Natural killer cell (primary cell): ENCODE results near the gene LAMA5. TPM values are rescaled to one million over a fixed set of nuclear protein-coding genes. Genes with fewer than 3 reads are reported as not detected.

Experiments used
- ATAC-seq, 3 donors: fragments of 150-1000 bp in 2 of 3; fragments of 200-7000 bp in 1 of 3; cut with Tn5 transposase; 1 replicate in 1 of 3; 2 replicates in 2 of 3; pipeline ENCODE4 v1.10.0; 2021; ENCODE audit warnings: mild to moderate bottlenecking in 2 of 3, moderate library complexity in 2 of 3
- DNase-seq, 2 donors: peaks; one replicate each; pipeline versions ENCODE4 v3.0.0 to v3.0.0-alpha.2; 2013 to 2021; ENCODE audit warnings: mixed read lengths in 1 of 2
- H3K27ac ChIP-seq: one replicate; pipeline ENCODE4 v1.5.1; 2013; ENCODE audit warnings: mild to moderate bottlenecking, low read length
- H3K27me3 ChIP-seq: one replicate; pipeline ENCODE4 v1.6.1; 2013; ENCODE audit warnings: low read length; ENCODE audit not compliant: control insufficient read depth, insufficient read depth
- H3K36me3 ChIP-seq: one replicate; pipeline ENCODE4 v1.6.1; 2013; ENCODE audit warnings: low read length; ENCODE audit not compliant: control insufficient read depth, insufficient read depth
- H3K4me1 ChIP-seq: one replicate; pipeline ENCODE4 v1.6.1; 2013; ENCODE audit warnings: low read length; ENCODE audit not compliant: control insufficient read depth, insufficient read depth
- H3K4me3 ChIP-seq: one replicate; pipeline ENCODE4 v1.5.1; 2013; ENCODE audit warnings: low read length
- H3K9me3 ChIP-seq: one replicate; pipeline ENCODE4 v1.6.1; 2013; ENCODE audit warnings: low read length; ENCODE audit not compliant: control insufficient read depth, insufficient read depth
- H3K27ac Mint-ChIP-seq, 2 donors: one replicate each; pipeline ENCODE4 v1.8.0; 2022; ENCODE audit warnings: mild to moderate bottlenecking in 2 of 2, mixed read lengths in 2 of 2, moderate library complexity in 1 of 2
- H3K27me3 Mint-ChIP-seq, 2 donors: one replicate each; pipeline ENCODE4 v1.8.0; 2022; ENCODE audit warnings: low read depth in 2 of 2, mixed read lengths in 2 of 2
- H3K36me3 Mint-ChIP-seq: one replicate; pipeline ENCODE4 v1.8.0; 2022; ENCODE audit warnings: mixed read lengths
- H3K4me1 Mint-ChIP-seq, 2 donors: one replicate each; pipeline ENCODE4 v1.8.0; 2022; ENCODE audit warnings: mixed read lengths in 2 of 2
- H3K4me3 Mint-ChIP-seq: one replicate; pipeline ENCODE4 v1.8.0; 2022; ENCODE audit warnings: mild to moderate bottlenecking, moderate library complexity, mixed read lengths
- H3K9me3 Mint-ChIP-seq, 2 donors: one replicate each; pipeline ENCODE4 v1.8.0; 2022; ENCODE audit warnings: mixed read lengths in 2 of 2
- CTCF ChIP-seq: fragments of 200-600 bp; IDR thresholded peaks from one replicate; pipeline ENCODE4 v1.8.0; 2022; ENCODE audit warnings: antibody characterized with exemption
- WGBS: methylation state at CpG from one replicate; pipeline ENCODE4 v1.1.7; 2013; ENCODE audit warnings: missing lambda C conversion rate; ENCODE audit not compliant: insufficient coverage; 5-methylcytosine and 5-hydroxymethylcytosine counted together
- intact Hi-C: fragments of 100-400 bp; cut with micrococcal nuclease; formaldehyde crosslinking; loops from one replicate; pipeline ENCODE4 v1.14.2; 2022
- total RNA-seq, 4 donors: library from RNA; stranded (reverse); fragments of 120-200 nt in 1 of 4; gene quantifications; one replicate each; pipeline versions ENCODE4 v1.2.3 to v1.2.4, GENCODE V29; 2013 to 2022

The LAMA5 gene
- total RNA-seq, 3 donors from 2014 or later (not counting 1 experiment from before 2014, with no cell fraction given) = 1.0 to 4.3 (median 1.4) TPM

- H3K36me3 ChIP-seq = no peaks in the 10 kb centered on the region
- no peaks in the 10 kb centered on the region for H3K9me3 ChIP-seq
- no peak overlapping the region for H3K4me3 ChIP-seq
- no peaks in the 10 kb centered on the region for H3K27me3 ChIP-seq
- Mint-ChIP-seq H3K27me3 (no peaks in the 10 kb centered on the region), H3K27ac (no peak overlapping the region), H3K36me3 (no peaks in the 10 kb centered on the region), H3K4me1 (no peaks in the 10 kb centered on the region), H3K9me3 (no peaks in the 10 kb centered on the region), H3K4me3 (no peak overlapping the region)
- TF ChIP-seq CTCF = no peak
- H3K27ac ChIP-seq = no peak overlapping the region
- no peak for DNase-seq
- 73% methylated on average over 16 of the region's 16 CpGs for WGBS
- intact Hi-C loops = no loop called here
- no peaks in the 10 kb centered on the region for H3K4me1 ChIP-seq
- no peak for ATAC-seq
Measured at GRCh38 chr20:62354811-62355341, 12.2 kb downstream of the LAMA5 start.

GRCh38 chr20:62354031-62354808 is 12.9 kb downstream of the LAMA5 start:
- H3K36me3 Mint-ChIP-seq = no peaks in the 10 kb centered on the region
- TF ChIP-seq CTCF = no peak
- no peak for DNase-seq
- Histone ChIP-seq H3K36me3 (no peaks in the 10 kb centered on the region), H3K27me3 (no peaks in the 10 kb centered on the region), H3K9me3 (no peaks in the 10 kb centered on the region), H3K4me3 (no peak overlapping the region), H3K4me1 (no peaks in the 10 kb centered on the region), H3K27ac (no peak overlapping the region)
- 82% methylated on average over 13 of the region's 14 CpGs for WGBS
- H3K27me3 Mint-ChIP-seq = no peaks in the 10 kb centered on the region
- H3K9me3 Mint-ChIP-seq = no peaks in the 10 kb centered on the region
- intact Hi-C loops = no loop called here
- no peak overlapping the region for H3K27ac Mint-ChIP-seq
- ATAC-seq = no peak
- no peaks in the 10 kb centered on the region for H3K4me1 Mint-ChIP-seq
- no peak overlapping the region for H3K4me3 Mint-ChIP-seq

- intact Hi-C loops = no loop called here
- H3K27ac ChIP-seq = no peak overlapping the region
- ATAC-seq (no peak), DNase-seq (no peak)
- no peaks in the 10 kb centered on the region for H3K27me3 ChIP-seq
- H3K9me3 Mint-ChIP-seq = peaks cover 3% of the 10 kb centered on the region in 2 donors
- TF ChIP-seq CTCF = no peak
- H3K27ac Mint-ChIP-seq = no peak overlapping the region
- no peaks in the 10 kb centered on the region for H3K36me3 ChIP-seq
- no peak overlapping the region for H3K4me3 ChIP-seq
- H3K9me3 ChIP-seq = no peaks in the 10 kb centered on the region
- no peaks in the 10 kb centered on the region for H3K27me3 Mint-ChIP-seq
- H3K4me3 Mint-ChIP-seq = no peak overlapping the region
- 92% methylated on average over 16 of the region's 16 CpGs for WGBS
- no peaks in the 10 kb centered on the region for H3K4me1 Mint-ChIP-seq
- H3K4me1 ChIP-seq = no peaks in the 10 kb centered on the region
- no peaks in the 10 kb centered on the region for H3K36me3 Mint-ChIP-seq
Measured at GRCh38 chr20:62353289-62354030, 13.7 kb downstream of the LAMA5 start.
